Ammon's horn (tissue), 1 donor: ENCODE results near the gene INF2.
A peak's percentile ranks its signal among the peaks of the same experiment; 100 is the strongest.

Source experiments
- DNase-seq: peaks from one replicate; pipeline ENCODE4 v3.0.0-alpha.2; 2016; ENCODE audit warnings: low spot score

The INF2 gene

GRCh38 chr14:104703269-104703668 is 13.9 kb downstream of the INF2 start:
- DNase-seq, result no peak

- no peak for DNase-seq
Observed at GRCh38 chr14:104704252-104704651, 14.8 kb downstream of the INF2 start.

GRCh38 chr14:104705340-104706047 is 16.1 kb downstream of the INF2 start:
- no peak for DNase-seq

GRCh38 chr14:104706733-104707607 is 17.6 kb downstream of the INF2 start:
- no peak for DNase-seq

GRCh38 chr14:104707608-104708595 is 18.5 kb downstream of the INF2 start:
- DNase-seq, result no peak

GRCh38 chr14:104708606-104709268 is 19.3 kb downstream of the INF2 start:
- DNase-seq, result peak; percentile 76

GRCh38 chr14:104709387-104710039 is 20.1 kb downstream of the INF2 start:
- DNase-seq, result no peak

- DNase-seq, result no peak
Observed at GRCh38 chr14:104710071-104710735, 20.8 kb downstream of the INF2 start.

- DNase-seq, result no peak
Observed at GRCh38 chr14:104712881-104713734, 23.7 kb downstream of the INF2 start.

GRCh38 chr14:104714066-104714465 is 24.6 kb downstream of the INF2 start:
- no peak for DNase-seq

- DNase-seq, result no peak
Observed at GRCh38 chr14:104714681-104715080, 25.3 kb downstream of the INF2 start.

GRCh38 chr14:104715416-104715815 is 26.0 kb downstream of the INF2 start:
- DNase-seq, result no peak

- no peak for DNase-seq
Observed at GRCh38 chr14:104715871-104716270, 26.5 kb downstream of the INF2 start.

GRCh38 chr14:104717137-104717536 is 27.7 kb downstream of the INF2 start:
- DNase-seq, result no peak

GRCh38 chr14:104717646-104718045 is 28.2 kb downstream of the INF2 start:
- no peak for DNase-seq

- no peak for DNase-seq
Observed at GRCh38 chr14:104718147-104718546, 28.7 kb downstream of the INF2 start.

- no peak for DNase-seq
Observed at GRCh38 chr14:104718871-104719270, 29.5 kb downstream of the INF2 start.

- DNase-seq, result no peak
Observed at GRCh38 chr14:104719343-104719742, 29.9 kb downstream of the INF2 start.
